ENCODE measurements around the gene ARRB1.
A peak's percentile ranks its signal among the peaks of the same experiment; 100 is the strongest.
"Not testable (repeated sequence)": the region's sequence is repeated elsewhere in the genome, so short reads cannot be mapped to it uniquely, and the experiment has no call there.

The ARRB1 gene

DNA sequence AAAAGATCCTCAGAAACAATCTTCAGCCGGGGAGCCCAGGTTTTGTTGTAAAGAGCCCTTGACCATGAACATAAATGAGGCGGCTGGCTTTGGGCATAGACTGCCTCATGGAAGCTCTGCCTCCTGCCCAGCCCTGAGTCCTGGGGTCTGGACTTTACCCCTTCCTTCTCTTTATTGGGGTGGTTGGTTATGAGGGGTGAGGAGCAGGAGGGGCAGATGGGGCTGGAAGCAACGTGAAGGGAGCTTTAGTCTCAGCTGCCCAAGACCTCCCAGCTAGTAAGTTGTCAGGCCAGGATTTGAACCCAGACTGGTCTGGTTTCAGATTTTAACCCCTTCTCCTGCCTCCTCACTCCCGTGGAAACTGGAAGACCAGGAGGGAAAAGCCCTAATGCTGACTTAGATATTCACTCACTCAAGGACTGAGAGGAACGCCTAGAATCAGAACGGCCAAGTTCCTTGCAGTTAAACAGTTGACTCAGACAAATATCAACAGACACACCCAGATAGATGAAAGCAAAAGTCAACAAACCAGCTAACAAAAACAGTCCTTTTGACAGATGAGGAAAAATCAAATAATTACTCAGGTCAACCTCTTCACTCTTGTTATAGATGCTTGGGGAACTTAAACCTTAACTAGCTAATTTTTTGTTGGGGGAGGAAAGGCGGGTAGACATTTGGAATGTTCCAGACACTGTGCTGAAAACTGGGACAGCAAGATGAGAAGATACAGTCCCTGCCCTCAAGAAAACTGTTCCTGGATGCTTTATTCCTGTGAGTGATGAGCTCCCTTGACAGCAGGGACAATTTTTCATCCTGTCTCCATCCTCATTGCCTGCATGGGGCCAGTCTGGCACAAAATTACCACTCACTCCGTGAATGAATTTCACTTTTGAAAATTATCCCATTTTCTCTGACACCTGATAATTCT is 20.8 kb upstream of the ARRB1 start:
- no peak for DNase-seq

DNA sequence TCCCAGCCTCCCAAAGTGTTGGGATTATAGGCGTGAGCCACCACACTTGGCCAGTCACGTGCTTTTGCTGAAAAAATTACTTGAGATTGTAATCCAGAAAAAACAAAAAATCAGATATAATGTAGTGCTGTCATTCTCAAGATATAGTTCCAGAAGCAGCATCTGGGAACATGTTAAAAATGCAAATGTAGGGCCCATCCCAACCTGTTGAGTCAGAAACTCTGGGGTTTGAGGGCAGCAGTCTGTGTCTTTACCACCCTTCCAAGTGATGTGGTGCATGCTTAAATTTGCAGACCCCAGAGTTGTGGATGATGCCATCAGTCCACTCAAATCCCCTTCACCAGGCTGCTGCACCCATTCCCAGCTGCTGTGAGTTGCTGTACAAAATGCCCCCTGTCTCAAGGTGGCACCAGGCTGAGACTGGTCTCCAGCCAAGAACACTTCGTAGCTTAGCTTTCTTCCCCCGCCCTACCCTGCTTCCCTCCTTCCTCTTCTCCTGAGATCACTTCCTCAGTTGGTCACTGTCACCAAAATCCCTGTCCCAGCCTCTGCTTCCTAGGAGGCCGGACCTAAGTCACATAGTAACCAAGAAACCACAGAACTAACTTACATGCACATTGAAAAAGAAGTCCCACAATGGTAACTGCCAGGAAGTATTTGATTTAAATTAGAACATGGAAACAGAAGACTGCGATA is 18.2 kb upstream of the ARRB1 start:
- no peak for DNase-seq

DNA sequence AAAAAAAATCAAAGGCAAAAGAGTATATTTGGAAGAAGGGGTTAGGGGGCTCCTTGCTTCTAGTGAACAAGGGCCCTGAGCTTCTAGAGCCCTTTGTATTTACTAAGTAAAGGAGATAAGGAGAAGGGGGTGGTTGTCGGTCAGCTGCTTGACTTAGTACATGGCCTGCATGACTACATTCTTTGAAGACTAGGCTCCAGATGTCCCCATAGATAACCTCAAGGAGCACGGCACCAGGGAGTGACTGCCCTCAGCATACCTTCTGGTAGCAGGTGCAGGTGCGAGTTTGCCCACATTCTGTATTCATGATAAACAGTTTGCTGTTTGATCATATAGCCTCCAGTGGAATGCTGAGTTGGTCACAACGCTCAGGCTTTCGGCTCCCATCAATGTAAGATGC is 15.4 kb upstream of the ARRB1 start:
- not testable (repeated sequence) for DNase-seq

DNA sequence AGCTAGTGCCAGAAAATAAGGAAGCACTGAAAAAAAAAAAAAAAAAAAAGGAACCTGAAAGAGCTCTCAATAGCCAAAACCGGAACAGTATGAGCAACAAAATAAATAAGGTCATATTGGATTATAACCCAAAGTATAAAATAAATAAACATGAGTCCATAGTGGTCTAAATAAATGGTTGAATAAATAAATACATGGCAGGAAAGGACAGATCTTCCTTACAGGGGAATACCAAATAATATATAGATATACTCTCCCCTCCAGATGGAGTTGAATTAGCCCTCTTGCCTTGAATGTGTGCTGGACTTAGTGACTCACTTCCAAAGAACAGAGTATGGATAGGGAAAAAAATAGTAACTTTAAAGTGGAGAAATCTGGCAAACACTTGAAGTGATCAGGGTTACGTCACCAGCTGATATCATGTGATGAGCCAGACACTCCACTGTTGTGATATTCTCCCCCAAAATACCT is 14.3 kb upstream of the ARRB1 start:
- no peak for DNase-seq

DNA sequence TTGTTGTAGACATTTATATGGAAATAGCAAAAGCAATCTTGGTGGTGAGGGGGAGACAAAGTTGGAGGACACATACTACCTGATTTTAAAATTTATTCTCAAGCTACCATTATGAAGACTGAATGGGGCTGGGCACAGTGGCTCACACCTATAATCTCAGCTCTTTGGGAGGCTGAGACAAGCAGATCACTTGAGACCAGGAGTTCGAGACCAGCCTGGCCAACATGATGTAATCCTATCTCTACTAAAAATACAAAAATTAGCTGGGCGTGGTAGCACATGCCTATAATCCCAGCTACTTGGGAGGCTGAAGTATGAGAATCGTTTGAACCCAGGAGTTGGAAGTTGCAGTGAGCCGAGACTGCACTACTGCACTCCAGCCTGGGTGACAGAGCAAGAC is 10.8 kb upstream of the ARRB1 start:
- DNase-seq, result not testable (repeated sequence)

DNA sequence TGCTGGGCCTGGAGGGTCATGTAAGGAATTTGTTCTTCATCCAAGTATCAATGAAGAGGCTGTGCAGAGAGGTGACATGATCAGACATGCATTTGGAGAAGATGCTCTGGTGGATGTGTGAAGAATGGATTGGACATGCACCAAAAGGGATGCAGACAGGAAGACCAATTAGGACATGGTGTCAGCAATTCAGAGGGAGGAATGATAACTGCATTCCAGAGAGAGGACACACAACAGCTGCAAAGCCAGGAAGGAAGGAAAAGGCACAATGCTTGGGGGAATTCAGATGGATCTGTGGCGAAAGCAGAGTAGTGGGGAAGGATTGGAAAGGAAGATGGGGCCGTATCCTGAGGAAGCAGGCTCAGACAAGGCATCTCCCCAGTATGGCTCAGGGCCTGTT is 5.2 kb upstream of the ARRB1 start:
- no peak for DNase-seq

DNA sequence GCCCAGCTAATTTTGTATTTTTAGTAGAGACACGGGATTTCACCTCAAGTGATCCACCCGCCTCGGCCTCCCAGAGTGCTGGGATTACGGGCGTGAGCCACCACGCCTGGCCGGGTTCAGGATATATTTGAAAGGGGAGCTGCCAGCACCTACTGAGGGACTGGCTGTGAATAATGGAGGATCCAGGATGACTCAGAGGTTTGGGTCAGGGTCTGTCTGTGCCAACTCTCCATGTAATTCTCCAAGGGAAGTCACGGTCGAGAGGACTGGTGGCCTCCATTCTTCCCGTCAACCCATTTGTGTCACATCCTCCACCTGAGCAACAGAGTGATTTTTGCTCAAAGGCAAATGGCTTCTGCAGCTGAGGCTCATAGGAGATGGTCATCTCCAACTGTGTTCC is 3.6 kb upstream of the ARRB1 start:
- DNase-seq, result no peak

DNA sequence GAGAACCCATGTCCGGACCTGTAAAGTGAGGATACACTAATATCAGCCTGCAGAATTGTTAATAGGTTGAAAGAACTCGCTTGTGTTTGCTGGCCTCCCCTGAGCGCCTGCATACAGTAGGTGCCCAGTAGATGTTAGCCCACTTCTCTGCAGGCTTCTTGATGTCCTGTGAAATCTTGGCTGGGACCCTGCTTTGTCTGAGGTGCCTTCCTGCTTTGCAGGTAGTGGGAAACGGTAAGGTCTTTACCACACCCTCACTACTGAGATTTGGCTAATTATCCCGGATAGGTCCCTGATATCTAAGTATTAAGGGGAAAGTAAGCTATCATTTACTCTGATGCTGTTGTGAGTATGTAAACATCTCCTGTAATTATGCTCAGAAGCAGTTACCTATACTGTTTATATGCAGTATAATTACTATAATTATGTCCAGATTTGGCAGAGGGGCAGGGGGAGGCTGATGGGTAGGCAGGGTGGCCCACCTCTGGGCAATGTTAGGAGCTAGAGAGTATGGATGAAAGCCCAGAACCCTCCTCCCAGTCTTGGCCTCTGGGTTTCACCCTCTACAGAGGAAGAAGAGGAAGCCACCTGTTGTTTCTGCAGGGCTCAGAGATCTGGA is 1.2 kb upstream of the ARRB1 start:
- no peak for DNase-seq

DNA sequence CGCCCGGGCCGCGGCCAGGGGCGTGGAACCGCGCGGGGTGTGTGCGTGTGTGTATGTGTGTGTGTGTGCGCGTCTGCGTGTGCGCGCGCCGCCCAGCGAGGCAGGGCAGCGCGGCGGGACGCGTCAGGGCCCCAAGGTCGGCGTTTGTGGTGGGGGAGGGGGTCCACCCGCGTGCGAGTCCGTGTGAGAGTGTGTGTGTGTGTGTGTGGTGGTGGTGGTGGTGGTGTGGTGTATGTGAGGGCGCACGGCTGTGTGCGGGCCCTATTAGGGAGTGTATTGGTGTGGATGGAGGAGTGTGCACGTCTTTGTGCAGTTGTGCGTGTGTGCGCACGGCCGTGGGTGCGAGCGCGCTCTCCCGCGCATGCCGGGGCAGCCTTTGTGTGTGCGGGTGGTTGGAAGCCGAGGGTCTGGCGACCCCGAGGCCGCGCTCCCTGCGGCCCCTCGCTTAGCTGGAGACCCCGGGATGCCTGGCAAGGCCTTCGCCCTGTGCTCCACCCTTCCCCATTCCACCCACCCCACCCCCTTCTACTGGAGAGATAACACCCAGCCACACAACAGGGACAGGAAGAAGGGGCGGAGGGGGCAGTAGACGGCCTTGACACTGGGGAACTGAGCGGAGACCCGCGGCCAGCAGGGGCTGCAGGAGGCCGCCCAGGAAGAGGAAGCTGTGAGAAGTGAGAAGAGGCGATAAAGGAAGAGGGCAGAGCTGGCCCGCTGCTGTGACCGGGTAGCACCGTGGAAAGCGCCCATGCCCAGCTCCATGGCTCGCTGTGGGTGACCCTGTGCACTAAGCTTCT is 528 bp upstream of the ARRB1 start:
- peak; percentile 28 to 43 for DNase-seq

DNA sequence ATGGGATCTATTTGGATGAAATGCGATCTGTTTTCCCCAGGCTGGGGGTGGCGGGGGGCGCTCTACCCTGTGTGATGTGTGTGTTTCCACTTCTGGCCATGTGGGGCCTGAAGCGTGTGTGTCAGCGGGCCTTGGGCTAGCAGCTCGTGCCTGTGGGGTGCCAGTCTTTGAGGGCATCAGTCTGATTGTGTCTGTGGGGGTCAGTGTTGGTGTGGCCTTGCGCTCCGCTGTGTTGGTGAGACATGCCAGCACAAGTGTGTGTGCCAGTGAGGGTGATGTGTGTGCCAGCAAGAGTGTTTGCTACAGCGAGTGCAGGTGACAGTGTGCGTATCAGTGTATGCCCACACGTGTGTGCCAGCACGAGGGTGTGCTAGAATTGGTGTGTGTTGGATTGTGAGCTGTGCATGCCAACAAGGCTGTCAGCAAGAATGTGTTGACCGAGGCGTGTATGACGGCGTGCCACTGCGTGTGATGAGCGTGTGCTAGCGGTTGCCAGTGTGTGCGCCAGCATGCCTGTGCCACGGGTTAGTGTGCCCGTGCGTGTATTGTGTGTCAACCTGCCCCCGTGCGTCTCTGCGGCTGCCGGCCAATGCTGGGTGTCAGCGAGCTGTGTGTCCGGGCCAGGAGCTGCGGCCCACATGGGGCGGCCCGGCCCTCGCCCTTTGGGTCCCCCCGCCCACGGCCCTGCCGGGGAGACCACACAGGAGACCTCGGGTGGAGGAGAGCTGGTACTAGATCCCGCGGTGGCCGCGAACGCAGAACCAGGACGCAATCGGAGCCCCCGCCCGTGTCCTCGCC is 519 bp downstream of the ARRB1 start:
- peak; percentile 33 to 34 for DNase-seq

DNA sequence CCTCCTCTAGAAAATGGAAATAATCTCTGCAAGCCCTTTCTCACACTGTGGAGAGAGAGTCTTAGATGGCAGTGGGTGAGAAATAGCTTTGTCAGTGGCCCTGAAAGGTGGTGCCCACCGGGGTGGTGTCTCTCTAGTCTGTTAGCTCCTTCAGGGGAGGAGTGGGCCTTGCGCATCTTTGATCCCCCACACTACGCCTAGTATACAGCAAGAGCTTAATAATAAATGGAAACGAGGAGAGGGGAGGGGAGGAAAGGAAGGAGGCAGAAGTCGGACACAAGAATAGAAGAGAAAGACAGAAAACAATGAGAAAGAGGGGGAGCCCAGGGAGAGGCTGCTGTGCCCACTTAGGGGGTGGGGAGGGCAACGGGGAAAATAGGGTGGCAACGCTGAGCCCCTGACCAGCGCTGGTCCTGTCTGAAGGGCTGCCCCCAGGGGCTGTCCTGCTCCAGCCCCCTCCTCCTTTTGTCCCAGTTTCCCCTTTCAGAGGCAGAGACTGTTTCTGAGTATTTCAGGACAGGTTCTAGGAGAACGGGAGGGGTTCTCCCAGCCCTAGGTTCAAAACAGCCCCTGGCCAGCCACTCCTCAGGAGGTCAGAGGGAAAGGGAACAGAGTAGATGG is 1.2 kb downstream of the ARRB1 start:
- DNase-seq, result no peak

DNA sequence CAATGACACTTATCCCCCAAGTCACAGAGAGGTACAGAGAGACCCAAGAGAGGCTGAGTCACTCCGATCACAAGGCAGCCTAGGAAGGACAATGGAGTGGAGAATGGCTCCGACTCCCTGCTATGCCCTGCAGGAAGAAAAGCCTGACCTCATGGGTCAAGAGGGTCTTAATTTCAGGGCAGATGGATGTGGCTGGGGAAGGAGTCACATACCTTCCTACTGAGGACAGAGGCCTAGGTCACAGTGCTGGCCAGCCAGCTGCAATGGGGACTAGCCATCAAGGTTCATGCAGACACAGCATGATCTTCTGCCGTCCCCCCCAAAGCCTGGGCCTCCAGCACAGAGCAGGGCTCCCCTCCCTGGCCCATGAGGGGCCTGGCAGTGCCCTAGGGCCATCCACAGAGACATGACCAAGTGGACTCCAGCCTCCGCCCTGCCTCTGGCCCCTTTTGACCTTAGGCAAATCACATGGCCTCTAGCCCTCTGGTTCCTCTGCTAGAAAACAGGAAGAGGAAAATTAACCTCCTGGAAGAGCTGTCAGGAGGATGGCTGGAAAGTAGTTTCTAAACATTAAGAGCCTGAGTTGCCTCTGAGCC is 1.8 kb downstream of the ARRB1 start:
- DNase-seq, result no peak

DNA sequence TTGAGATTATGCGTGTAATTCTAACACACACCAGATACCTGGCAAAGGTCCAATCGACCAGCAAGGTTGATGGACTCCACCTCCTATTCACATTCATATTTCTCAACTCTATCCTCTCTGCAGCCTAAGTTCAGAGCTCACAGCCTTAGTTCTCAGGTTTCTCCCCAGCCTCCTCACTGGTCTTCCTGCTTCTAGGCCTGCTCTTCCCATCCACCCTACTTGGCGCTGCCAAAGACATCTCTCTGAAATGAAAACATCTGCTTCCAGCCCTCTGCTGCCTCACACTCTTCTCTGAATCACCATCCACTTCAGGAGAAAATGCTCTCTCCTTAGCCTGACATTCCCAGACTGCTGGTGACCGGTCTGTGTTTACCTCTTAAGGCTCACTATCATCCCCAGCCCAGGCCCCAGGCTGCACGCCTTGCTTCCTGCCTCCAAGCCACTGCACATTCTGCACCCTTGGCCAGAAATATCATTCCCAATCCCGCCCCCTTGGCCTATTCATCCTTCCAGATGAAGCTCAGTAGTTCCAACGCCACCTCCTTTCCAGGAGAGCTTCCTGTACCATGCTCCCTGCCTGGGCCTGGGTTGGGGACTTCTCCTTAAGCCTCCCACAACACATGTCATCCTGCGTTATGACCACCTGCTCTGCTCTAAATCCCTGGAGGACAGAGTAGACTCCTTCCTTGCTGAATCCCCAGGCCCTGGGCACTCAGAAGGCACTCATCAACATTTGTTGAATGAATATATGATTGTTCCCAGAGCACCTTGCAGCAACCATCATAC is 3.5 kb downstream of the ARRB1 start:
- no peak for DNase-seq

DNA sequence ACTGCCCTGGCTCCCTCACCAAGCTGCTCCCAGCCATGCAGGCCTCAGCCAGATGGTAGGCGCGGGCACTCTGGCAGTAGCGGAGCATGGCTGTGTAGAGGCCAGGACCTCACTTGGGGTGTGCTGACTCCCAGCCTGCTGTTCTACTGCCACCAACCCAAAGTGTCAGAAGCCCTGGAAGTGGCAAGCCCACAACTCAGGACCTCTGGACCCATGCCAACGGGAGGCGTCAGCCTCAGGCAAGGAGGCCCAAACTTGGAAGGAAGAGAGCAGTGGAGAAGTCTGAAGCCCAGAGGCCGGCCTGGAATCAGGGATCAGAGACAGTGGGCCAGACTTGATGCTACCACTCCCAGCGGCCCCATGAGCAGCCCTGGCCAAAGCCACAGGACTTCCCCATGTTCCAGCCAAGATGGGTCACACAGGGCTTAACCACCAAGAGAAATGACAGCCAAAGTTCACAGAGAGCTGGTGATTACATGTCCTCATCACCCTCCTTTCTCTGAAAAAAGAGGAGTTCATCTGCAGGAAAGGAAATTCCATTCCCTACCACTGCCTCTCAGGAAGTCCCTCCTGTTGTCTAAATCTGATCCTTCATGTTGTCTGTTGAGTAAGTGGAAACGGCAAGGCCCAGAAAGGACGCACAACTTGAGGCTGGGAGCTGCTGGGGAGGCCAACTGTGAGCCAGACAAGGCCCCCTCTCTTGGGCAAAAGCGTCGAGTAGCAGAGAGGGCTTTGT is 4.4 kb downstream of the ARRB1 start:
- no peak for DNase-seq

DNA sequence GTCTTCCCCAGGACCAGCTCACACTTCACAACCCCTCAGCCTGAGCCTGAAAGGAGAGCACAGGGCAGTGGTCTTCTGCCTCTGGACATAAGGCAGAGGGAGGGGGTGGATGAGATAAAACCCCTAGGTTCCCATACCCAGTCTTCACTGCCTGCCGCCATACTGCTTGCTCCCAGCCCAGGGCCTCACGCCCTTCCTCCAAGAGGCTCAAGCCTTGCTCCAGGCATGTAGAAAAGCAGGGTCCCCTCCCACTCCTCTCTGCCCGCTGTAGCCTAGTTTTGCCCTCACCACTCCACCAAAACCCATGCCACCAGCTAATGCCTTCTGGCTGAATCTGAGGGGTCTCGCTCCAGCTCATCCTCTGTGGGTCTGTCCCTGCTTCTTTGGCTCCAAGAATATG is 5.2 kb downstream of the ARRB1 start:
- DNase-seq, result no peak

DNA sequence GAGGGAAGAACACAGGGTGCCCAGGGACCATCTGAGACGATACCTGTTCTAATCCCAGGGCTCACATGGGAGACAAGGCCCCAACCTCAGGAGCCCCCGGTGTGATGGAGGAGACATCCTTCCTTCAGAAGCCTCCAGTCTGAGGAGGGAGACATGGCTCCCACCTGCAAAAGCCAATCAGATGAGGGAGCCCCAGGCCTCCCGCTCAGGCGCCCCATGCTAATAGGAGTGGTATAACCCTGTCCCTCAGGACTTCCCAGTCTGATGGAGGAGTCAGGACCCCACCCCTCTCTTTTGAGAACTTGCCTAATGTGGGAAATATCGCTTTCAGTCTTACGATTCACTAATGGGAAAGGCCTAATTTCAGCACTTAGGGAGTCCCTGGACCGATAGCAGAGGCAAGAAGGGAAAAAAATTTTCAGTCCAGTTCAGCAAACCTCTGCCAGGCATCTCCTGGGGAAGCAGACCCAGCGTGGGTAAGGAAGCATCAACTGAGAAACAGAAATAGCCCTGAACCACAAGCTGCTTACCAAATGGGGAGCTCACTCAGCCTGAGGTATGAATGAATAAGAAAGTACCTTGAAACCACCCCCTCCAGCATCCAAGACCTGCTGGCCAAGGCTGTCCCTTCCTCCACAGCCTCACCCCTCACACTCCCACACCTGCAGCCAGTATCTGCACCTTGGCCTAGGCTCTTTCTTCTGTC is 5.9 kb downstream of the ARRB1 start:
- no peak for DNase-seq

DNA sequence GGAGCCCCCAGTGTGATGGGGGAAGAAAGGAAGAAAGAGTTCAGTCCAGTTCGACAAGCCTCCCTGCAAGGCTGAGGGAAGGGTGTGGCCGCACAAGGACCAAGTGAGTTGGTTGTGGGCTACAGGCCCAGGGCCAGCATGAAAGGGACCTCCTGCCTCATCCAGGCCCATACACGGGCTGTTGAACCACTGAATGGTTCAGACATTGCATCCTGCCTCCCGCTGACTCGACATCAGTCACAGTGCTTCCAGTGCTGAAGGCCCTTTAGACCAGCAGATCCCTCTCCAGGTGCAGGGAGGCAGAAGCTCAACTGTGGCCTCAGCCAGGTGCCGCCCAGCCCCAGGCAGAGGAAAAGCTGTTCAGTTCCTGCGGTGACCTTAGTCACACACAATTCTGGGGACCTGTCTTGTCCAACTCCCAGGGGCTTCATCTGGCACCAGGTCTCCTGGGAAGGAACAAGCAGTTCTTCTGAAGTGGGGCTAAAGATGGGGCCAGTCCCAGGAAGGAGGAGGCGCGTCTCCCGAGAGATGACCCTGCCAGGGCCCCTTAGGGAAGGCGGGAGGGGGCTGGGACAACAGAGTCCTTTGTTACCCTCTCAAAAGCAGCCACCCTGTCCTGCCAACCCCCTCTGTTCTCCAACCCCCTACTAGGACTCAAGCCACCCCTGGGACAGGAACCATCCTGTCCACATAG is 6.6 kb downstream of the ARRB1 start:
- DNase-seq, result no peak

DNA sequence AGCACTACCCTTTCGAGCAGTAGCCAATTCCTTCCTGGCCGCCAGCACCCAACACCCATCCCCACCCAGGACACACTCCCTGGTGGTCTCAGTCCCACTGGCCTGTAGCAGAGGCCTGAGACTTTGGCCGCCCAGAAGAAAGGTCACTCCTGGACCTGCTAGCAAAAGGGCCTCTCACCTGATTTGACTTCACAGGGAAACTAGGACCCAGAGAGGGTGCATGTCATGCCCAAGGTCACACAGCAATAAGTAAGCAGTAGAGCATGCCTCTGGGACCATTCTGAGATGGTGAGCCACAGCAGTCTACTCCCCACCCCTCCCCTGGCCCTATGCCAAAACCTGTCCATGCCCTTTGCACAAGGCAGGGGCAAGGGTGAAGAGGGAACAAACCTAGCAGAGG is 7.3 kb downstream of the ARRB1 start:
- DNase-seq, result no peak
